Mammary epithelial cell (primary cell): ENCODE data around the gene CELF4.

ENCODE experiments used
- EZH2 ChIP-seq: IDR thresholded peaks from 2 replicates; pipeline ENCODE4 v1.6.1; 2012; ENCODE audit warnings: low read length, inconsistent platforms, borderline replicate concordance
- TF ChIP-seq, protein P1 (sequence below), 2 donors: IDR thresholded peaks in 1 of 2; conservative IDR thresholded peaks in 1 of 2; 2 replicates each; pipeline ENCODE4 v1.5.1; 2011 to 2012; ENCODE audit warnings: inconsistent platforms in 2 of 2, low read length in 2 of 2, mild to moderate bottlenecking in 2 of 2, control low read depth in 1 of 2, low read depth in 1 of 2; ENCODE audit not compliant: insufficient read depth in 1 of 2; ENCODE audit errors: extremely low read depth in 1 of 2

- TF ChIP-seq, protein P1, sequence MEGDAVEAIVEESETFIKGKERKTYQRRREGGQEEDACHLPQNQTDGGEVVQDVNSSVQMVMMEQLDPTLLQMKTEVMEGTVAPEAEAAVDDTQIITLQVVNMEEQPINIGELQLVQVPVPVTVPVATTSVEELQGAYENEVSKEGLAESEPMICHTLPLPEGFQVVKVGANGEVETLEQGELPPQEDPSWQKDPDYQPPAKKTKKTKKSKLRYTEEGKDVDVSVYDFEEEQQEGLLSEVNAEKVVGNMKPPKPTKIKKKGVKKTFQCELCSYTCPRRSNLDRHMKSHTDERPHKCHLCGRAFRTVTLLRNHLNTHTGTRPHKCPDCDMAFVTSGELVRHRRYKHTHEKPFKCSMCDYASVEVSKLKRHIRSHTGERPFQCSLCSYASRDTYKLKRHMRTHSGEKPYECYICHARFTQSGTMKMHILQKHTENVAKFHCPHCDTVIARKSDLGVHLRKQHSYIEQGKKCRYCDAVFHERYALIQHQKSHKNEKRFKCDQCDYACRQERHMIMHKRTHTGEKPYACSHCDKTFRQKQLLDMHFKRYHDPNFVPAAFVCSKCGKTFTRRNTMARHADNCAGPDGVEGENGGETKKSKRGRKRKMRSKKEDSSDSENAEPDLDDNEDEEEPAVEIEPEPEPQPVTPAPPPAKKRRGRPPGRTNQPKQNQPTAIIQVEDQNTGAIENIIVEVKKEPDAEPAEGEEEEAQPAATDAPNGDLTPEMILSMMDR (conservative IDR thresholded peaks at IDR 0.05 in 1 of 2, IDR thresholded peaks at IDR 0.05 in 1 of 2; ENCODE audit: extremely low read depth in 1 of 2, insufficient read depth in 1 of 2, low read depth in 1 of 2, low read length in 2 of 2), result no peak
- no peak for TF ChIP-seq EZH2
These were observed 278.0 kb downstream of the CELF4 start for GRCh38 chr18:37287601-37288000.
